ENCODE data around the gene PRSS48.
A peak's percentile ranks its signal among the peaks of the same experiment; 100 is the strongest.
"Not testable (repeated sequence)": the region's sequence is repeated elsewhere in the genome, so short reads cannot be mapped to it uniquely, and the experiment has no call there.

PRSS48 gene

GRCh38 chr4:151315212-151315886 lies 38.4 kb downstream of the PRSS48 start:
- Mint-ChIP-seq H3K4me1 (ENCODE audit: low read depth in 2 of 2) (no peaks in the 10 kb centered on the region), H3K4me3 (no peak overlapping the region), H3K36me3 (ENCODE audit: insufficient read depth) (no peaks in the 10 kb centered on the region), H3K27me3 (peaks cover 24 to 38% of the 10 kb centered on the region in 2 donors), H3K9me3 (no peaks in the 10 kb centered on the region), H3K27ac (no peak overlapping the region)
- ATAC-seq (replicated peaks) (no peak), DNase-seq (no peak)

GRCh38 chr4:151316645-151317044 lies 39.7 kb downstream of the PRSS48 start:
- no peak overlapping the region for H3K4me3 Mint-ChIP-seq
- H3K4me1 Mint-ChIP-seq (ENCODE audit: low read depth in 2 of 2) = no peaks in the 10 kb centered on the region
- no peak for ATAC-seq (replicated peaks)
- H3K9me3 Mint-ChIP-seq = no peaks in the 10 kb centered on the region
- no peak overlapping the region for H3K27ac Mint-ChIP-seq
- no peaks in the 10 kb centered on the region for H3K36me3 Mint-ChIP-seq (ENCODE audit: insufficient read depth)
- peaks cover 34 to 51% of the 10 kb centered on the region in 2 donors for H3K27me3 Mint-ChIP-seq
- no peak for DNase-seq

GRCh38 chr4:151318307-151319006 lies 41.5 kb downstream of the PRSS48 start:
- peaks cover 48 to 67% of the 10 kb centered on the region in 2 donors for H3K27me3 Mint-ChIP-seq
- ATAC-seq (replicated peaks) (no peak), DNase-seq (no peak)
- H3K9me3 Mint-ChIP-seq = no peaks in the 10 kb centered on the region
- no peaks in the 10 kb centered on the region for H3K4me1 Mint-ChIP-seq (ENCODE audit: low read depth in 2 of 2)
- H3K36me3 Mint-ChIP-seq (ENCODE audit: insufficient read depth) = no peaks in the 10 kb centered on the region
- no peak overlapping the region for H3K4me3 Mint-ChIP-seq
- no peak overlapping the region for H3K27ac Mint-ChIP-seq

- Mint-ChIP-seq H3K36me3 (ENCODE audit: insufficient read depth) (no peaks in the 10 kb centered on the region), H3K4me1 (ENCODE audit: low read depth in 2 of 2) (no peaks in the 10 kb centered on the region), H3K4me3 (no peak overlapping the region), H3K27me3 (peaks cover 58 to 77% of the 10 kb centered on the region in 2 donors), H3K27ac (no peak overlapping the region), H3K9me3 (no peaks in the 10 kb centered on the region)
- ATAC-seq (replicated peaks) (no peak), DNase-seq (no peak)
Observed at GRCh38 chr4:151319490-151319889, 42.5 kb downstream of the PRSS48 start.

GRCh38 chr4:151321586-151321985 lies 44.6 kb downstream of the PRSS48 start:
- no peaks in the 10 kb centered on the region for H3K9me3 Mint-ChIP-seq
- no peaks in the 10 kb centered on the region for H3K36me3 Mint-ChIP-seq (ENCODE audit: insufficient read depth)
- H3K4me1 Mint-ChIP-seq (ENCODE audit: low read depth in 2 of 2) = peaks cover 3 to 4% of the 10 kb centered on the region in 2 donors
- H3K27ac Mint-ChIP-seq = no peak overlapping the region
- peaks cover 66 to 79% of the 10 kb centered on the region in 2 donors for H3K27me3 Mint-ChIP-seq
- H3K4me3 Mint-ChIP-seq = no peak overlapping the region
- DNase-seq = no peak
- no peak for ATAC-seq (replicated peaks)

GRCh38 chr4:151322161-151322560 lies 45.2 kb downstream of the PRSS48 start:
- not testable (repeated sequence) for ATAC-seq (replicated peaks); H3K4me1 Mint-ChIP-seq (ENCODE audit: low read depth in 2 of 2); H3K4me3 Mint-ChIP-seq; DNase-seq; H3K27ac Mint-ChIP-seq; H3K9me3 Mint-ChIP-seq; H3K36me3 Mint-ChIP-seq (ENCODE audit: insufficient read depth)
- peaks cover 67 to 74% of the 10 kb centered on the region in 2 donors for H3K27me3 Mint-ChIP-seq

GRCh38 chr4:151322570-151322969 lies 45.6 kb downstream of the PRSS48 start:
- Mint-ChIP-seq H3K36me3 (ENCODE audit: insufficient read depth) (no peaks in the 10 kb centered on the region), H3K4me1 (ENCODE audit: low read depth in 2 of 2) (peaks cover 3 to 4% of the 10 kb centered on the region in 2 donors), H3K27me3 (peaks cover 63 to 70% of the 10 kb centered on the region in 2 donors), H3K4me3 (no peak overlapping the region), H3K9me3 (no peaks in the 10 kb centered on the region), H3K27ac (no peak overlapping the region)
- ATAC-seq (replicated peaks) (no peak), DNase-seq (no peak)

- Mint-ChIP-seq H3K27ac (no peak overlapping the region), H3K9me3 (no peaks in the 10 kb centered on the region), H3K4me1 (ENCODE audit: low read depth in 2 of 2) (peaks cover 3 to 4% of the 10 kb centered on the region in 2 donors), H3K4me3 (no peak overlapping the region), H3K36me3 (ENCODE audit: insufficient read depth) (no peaks in the 10 kb centered on the region), H3K27me3 (peaks cover 68 to 74% of the 10 kb centered on the region in 2 donors)
- DNase-seq = no peak
- no peak for ATAC-seq (replicated peaks)
Observed at GRCh38 chr4:151323667-151324066, 46.7 kb downstream of the PRSS48 start.

GRCh38 chr4:151324124-151324751 lies 47.3 kb downstream of the PRSS48 start:
- H3K4me3 Mint-ChIP-seq = peak overlapping the region in 1 of 2 donors; percentile 3
- no peak for DNase-seq
- H3K27ac Mint-ChIP-seq = no peak overlapping the region
- no peak for ATAC-seq (replicated peaks)
- H3K4me1 Mint-ChIP-seq (ENCODE audit: low read depth in 2 of 2) = peaks cover 3 to 4% of the 10 kb centered on the region in 2 donors
- H3K27me3 Mint-ChIP-seq = peaks cover 68 to 79% of the 10 kb centered on the region in 2 donors
- no peaks in the 10 kb centered on the region for H3K36me3 Mint-ChIP-seq (ENCODE audit: insufficient read depth)
- no peaks in the 10 kb centered on the region for H3K9me3 Mint-ChIP-seq

- ATAC-seq (replicated peaks) (no peak), DNase-seq (no peak)
- peaks cover 3 to 4% of the 10 kb centered on the region in 2 donors for H3K4me1 Mint-ChIP-seq (ENCODE audit: low read depth in 2 of 2)
- peak overlapping the region in 1 of 2 donors; percentile 3 for H3K4me3 Mint-ChIP-seq
- no peak overlapping the region for H3K27ac Mint-ChIP-seq
- no peaks in the 10 kb centered on the region for H3K9me3 Mint-ChIP-seq
- no peaks in the 10 kb centered on the region for H3K36me3 Mint-ChIP-seq (ENCODE audit: insufficient read depth)
- H3K27me3 Mint-ChIP-seq = peaks cover 66 to 76% of the 10 kb centered on the region in 2 donors
Observed at GRCh38 chr4:151324752-151325110, 47.8 kb downstream of the PRSS48 start.

GRCh38 chr4:151325111-151325948 lies 48.4 kb downstream of the PRSS48 start, which contains the start of gene SH3D19:
Gene SH3D19, minus strand, starts transcription at chr4:151325605. Its CDS starts 253 bp downstream, at chr4:151325352.
- no peak within 1 kb of the TSS for H3K27ac Mint-ChIP-seq
- H3K4me3 Mint-ChIP-seq = peak within 1 kb of the TSS; percentile 64 to 70
- no peaks in the 10 kb centered on the region for H3K9me3 Mint-ChIP-seq
- ATAC-seq (replicated peaks) (no peak), DNase-seq (no peak)
- H3K36me3 Mint-ChIP-seq (ENCODE audit: insufficient read depth) = no peaks in the 10 kb centered on the region
- peaks cover 3 to 4% of the 10 kb centered on the region in 2 donors for H3K4me1 Mint-ChIP-seq (ENCODE audit: low read depth in 2 of 2)
- peaks cover 60 to 70% of the 10 kb centered on the region in 2 donors for H3K27me3 Mint-ChIP-seq

- Mint-ChIP-seq H3K27me3 (peaks cover 61 to 65% of the 10 kb centered on the region in 2 donors), H3K36me3 (ENCODE audit: insufficient read depth) (no peaks in the 10 kb centered on the region)
Observed at GRCh38 chr4:151325949-151326246, 48.9 kb downstream of the PRSS48 start.

More at GRCh38 chr4:151325949-151326246, 48.9 kb downstream of the PRSS48 start:
- peak overlapping the region; percentile 64 to 70 for H3K4me3 Mint-ChIP-seq
- DNase-seq = no peak
- no peak overlapping the region for H3K27ac Mint-ChIP-seq
- no peak for ATAC-seq (replicated peaks)
- peaks cover 0 to 5% of the 10 kb centered on the region in 2 donors for H3K9me3 Mint-ChIP-seq
- H3K4me1 Mint-ChIP-seq (ENCODE audit: low read depth in 2 of 2) = peaks cover 3 to 4% of the 10 kb centered on the region in 2 donors
